Fibroblast of villous mesenchyme (primary cell): ENCODE results near the gene RPS15. TPM values are rescaled to one million over a fixed set of nuclear protein-coding genes. Genes with fewer than 3 reads are reported as not detected.
A peak's percentile ranks its signal among the peaks of the same experiment; 100 is the strongest.

Experiments
- DNase-seq: peaks from one replicate; pipeline ENCODE4 v3.0.0-alpha.2; 2010; ENCODE audit warnings: low read depth
- H3K4me3 ChIP-seq: 2 replicates; pipeline ENCODE4 v1.5.1; 2011; ENCODE audit warnings: low read depth, mild to moderate bottlenecking, low read length
- CTCF ChIP-seq: IDR thresholded peaks from 2 replicates; pipeline ENCODE4 v1.5.1; 2012; ENCODE audit warnings: low read depth, mild to moderate bottlenecking, low read length; ENCODE audit not compliant: insufficient read depth
- total RNA-seq: library from RNA; depleted of rRNA; stranded (reverse); fragments of >200 nt; gene quantifications from 2 replicates; pipeline ENCODE4 v1.2.3, GENCODE V29; 2012

RPS15 gene
- 346 and 444 TPM in 2 replicates for total RNA-seq

GRCh38 chr19:1438035-1438932 is at the start of gene RPS15:
TSS of gene RPS15 (plus strand) at chr19:1438396. CDS start at chr19:1438426, 30 bp downstream.
- peak; percentile 83 for TF ChIP-seq CTCF
- H3K4me3 ChIP-seq: peak within 1 kb of the TSS; percentile 91
- peak; percentile 97 for DNase-seq

DNA sequence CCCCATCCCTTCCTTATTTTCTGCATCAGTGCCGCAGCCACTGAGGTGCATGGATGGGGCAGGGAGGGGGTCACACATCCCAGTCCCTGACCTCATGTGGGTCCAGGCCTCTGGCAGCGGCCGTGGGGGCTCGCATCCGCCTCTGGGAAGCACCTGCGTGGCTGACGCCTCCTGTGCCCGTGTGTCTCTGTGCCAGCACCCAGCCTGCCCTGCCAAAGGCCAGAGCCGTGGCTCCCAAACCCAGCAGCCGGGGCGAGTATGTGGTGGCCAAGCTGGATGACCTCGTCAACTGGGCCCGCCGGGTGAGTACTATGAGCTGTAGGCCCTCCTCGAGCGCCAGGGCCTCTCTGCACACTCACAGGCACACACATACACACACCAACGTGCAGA is 49.6 kb upstream of the RPS15 start:
- no peak for DNase-seq
- H3K4me3 ChIP-seq: no peak overlapping the region
- no peak for TF ChIP-seq CTCF

- no peak overlapping the region for H3K4me3 ChIP-seq
- DNase-seq: no peak
- TF ChIP-seq CTCF: no peak
These were observed 48.9 kb upstream of the RPS15 start for GRCh38 chr19:1389033-1389940.

DNA sequence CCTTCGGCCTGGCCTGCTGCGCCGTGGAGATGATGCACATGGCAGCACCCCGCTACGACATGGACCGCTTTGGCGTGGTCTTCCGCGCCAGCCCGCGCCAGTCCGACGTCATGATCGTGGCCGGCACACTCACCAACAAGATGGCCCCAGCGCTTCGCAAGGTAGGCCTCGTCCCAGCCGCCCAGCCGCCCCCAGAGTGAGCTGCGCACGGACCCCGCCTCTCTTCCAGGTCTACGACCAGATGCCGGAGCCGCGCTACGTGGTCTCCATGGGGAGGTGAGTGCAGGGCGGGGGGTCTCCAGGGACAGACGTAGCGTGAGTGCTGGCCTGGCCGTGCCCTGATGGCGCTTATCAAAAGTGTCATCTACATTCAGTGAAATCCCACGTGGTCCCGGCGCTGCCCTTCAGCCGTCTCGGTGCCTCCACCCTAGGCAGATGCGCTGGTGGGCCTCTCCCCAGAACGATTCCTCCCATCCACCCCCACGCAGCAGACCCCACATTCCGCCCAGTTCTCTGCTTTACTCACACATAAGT is 47.2 kb upstream of the RPS15 start:
- TF ChIP-seq CTCF: no peak
- no peak for DNase-seq

DNA sequence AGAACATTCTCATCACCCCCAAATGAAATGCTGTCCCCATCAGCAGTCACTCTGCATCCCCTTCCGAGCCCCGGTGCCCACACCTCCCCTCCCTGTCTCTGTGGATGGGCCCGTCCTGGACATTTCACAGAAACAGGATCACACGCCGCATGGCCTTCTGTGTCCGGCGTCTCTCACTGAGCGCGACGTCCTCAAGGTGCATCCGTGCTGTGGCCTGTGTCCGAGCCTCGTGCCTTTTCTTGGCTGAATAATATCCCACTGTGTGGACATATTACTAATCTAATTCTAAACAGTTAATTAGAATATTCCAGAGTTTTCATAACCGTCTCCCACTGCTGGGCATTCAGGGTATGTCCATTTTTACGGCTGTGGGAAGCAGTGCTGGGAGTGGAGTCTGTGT is 45.8 kb upstream of the RPS15 start:
- no peak overlapping the region for H3K4me3 ChIP-seq
- no peak for TF ChIP-seq CTCF
- no peak for DNase-seq

More for the DNA sequence above, 47.2 kb upstream of the RPS15 start:
- H3K4me3 ChIP-seq: no peak overlapping the region

DNA sequence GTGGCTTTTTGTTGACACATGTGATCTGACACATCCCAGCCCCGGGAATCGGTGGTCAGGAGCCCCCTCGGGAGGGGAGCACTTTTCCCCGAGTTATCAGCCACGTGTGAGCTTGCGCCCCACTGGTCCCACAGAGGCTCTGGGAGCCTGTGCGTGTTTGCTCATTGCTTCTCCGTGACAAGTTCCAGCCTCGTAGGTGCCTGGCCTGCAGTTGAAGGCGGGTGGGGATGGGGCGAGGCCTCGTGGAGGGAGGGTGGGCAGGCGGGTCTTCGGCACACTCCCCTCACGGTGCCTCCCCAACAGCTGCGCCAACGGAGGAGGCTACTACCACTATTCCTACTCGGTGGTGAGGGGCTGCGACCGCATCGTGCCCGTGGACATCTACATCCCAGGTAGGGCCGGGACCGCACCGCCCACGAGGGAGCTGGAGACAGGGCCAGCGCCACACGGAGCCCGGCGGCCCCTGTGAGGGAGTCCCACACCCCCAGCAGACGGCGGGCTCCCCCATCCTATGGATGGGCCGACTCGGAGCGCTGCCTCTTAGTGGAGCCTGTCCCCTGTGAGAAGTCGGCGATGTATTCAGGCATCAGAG is 45.2 kb upstream of the RPS15 start:
- no peak for DNase-seq
- H3K4me3 ChIP-seq: no peak overlapping the region
- no peak for TF ChIP-seq CTCF
